ENCODE results near the gene ABHD17C.

DNA sequence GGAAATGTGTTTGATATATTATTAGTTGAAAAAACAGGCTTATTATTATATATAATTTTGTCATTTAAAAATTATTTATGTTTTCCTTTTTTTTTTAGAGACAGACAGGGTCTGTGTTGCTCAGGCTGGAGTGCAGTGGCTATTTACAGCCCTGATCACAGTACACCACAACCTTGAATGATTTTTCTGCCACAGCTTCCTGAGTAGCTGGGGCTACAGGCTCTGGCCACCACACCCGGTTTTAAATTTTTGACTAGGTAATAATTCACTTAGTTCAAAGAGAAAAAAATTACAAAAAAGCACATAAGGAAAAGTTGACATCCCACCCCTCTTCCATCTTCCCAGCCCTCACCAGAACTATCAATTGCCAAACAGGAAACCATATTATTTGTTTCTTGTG is 79.4 kb downstream of the ABHD17C start:
- TF ChIP-seq, protein P1, sequence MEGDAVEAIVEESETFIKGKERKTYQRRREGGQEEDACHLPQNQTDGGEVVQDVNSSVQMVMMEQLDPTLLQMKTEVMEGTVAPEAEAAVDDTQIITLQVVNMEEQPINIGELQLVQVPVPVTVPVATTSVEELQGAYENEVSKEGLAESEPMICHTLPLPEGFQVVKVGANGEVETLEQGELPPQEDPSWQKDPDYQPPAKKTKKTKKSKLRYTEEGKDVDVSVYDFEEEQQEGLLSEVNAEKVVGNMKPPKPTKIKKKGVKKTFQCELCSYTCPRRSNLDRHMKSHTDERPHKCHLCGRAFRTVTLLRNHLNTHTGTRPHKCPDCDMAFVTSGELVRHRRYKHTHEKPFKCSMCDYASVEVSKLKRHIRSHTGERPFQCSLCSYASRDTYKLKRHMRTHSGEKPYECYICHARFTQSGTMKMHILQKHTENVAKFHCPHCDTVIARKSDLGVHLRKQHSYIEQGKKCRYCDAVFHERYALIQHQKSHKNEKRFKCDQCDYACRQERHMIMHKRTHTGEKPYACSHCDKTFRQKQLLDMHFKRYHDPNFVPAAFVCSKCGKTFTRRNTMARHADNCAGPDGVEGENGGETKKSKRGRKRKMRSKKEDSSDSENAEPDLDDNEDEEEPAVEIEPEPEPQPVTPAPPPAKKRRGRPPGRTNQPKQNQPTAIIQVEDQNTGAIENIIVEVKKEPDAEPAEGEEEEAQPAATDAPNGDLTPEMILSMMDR (IDR thresholded peaks at IDR 0.05): no peak
- TF ChIP-seq POLR2AphosphoS5 (IDR thresholded peaks at IDR 0.05): no peak
- TF ChIP-seq POLR2A (IDR thresholded peaks at IDR 0.05): no peak

All from transverse colon (tissue), 4 donors.